Stimulated activated CD8-positive, alpha-beta memory T cell treated with anti-CD3 and anti-CD28 coated beads, Interleukin-7, amount 100 ng/mL, for 48 hours (primary cell): ENCODE measurements around the gene TRIM37.
"Not testable (repeated sequence)": the region's sequence is repeated elsewhere in the genome, so short reads cannot be mapped to it uniquely, and the experiment has no call there.

Experiments used
- DNase-seq, 2 donors: peaks; one replicate each; pipeline ENCODE4 v3.0.0-alpha.2; 2020; ENCODE audit warnings: low read depth in 1 of 2; ENCODE audit errors: extremely low read depth in 1 of 2

Gene TRIM37

GRCh38 chr17:59106463-59107305 lies at the start of gene TRIM37:
TRIM37 (minus strand) TSS chr17:59106880; CDS start chr17:59106461, 419 bp downstream.
- DNase-seq: peak; percentile 98 to 99

- DNase-seq: peak; percentile 76 to 91
Measured at GRCh38 chr17:59155439-59156177, 48.9 kb upstream of the TRIM37 start, which contains the start of gene PRR11. PRR11 (plus strand) TSS chr17:59155746; CDS start chr17:59169753, 14,007 bp downstream.

- peak; percentile 93 to 97 for DNase-seq
Measured at GRCh38 chr17:59154721-59155438, 48.2 kb upstream of the TRIM37 start, which contains the start of gene SKA2. SKA2 (minus strand) TSS chr17:59155186; CDS start chr17:59155163, 23 bp downstream.

DNA sequence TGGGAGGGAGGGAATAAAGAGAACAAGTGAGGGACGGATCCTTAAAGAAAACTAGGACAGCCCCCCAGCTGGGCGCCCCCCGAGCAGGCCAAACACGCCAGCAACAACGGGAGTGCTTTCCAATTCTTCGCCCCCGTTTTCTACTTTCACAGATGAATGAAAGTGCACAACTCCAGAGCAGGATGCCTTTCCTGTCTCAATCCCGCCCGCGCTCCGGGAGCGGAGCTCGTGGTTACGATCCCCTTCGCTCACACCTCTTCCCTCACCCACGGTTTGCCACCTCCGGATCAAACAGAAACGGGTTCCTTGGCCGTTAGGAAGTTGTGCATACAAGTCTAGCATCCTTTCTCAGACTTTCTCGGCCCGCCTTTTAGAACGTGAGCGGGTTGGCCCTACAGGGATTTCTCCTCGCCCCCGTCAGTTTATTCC lies 47.6 kb upstream of the TRIM37 start:
- DNase-seq: peak; percentile 20 to 32

GRCh38 chr17:59152925-59153324 lies 46.2 kb upstream of the TRIM37 start:
- DNase-seq: no peak

- DNase-seq: no peak
Measured at GRCh38 chr17:59151591-59151990, 44.9 kb upstream of the TRIM37 start.

- DNase-seq: no peak
Measured at GRCh38 chr17:59151006-59151405, 44.3 kb upstream of the TRIM37 start.

- DNase-seq: no peak
Measured at GRCh38 chr17:59149841-59150511, 43.3 kb upstream of the TRIM37 start.

GRCh38 chr17:59149051-59149450 lies 42.4 kb upstream of the TRIM37 start:
- no peak for DNase-seq

- DNase-seq: no peak
Measured at GRCh38 chr17:59145571-59146096, 39.0 kb upstream of the TRIM37 start.

GRCh38 chr17:59141860-59142259 lies 35.2 kb upstream of the TRIM37 start:
- no peak for DNase-seq

DNA sequence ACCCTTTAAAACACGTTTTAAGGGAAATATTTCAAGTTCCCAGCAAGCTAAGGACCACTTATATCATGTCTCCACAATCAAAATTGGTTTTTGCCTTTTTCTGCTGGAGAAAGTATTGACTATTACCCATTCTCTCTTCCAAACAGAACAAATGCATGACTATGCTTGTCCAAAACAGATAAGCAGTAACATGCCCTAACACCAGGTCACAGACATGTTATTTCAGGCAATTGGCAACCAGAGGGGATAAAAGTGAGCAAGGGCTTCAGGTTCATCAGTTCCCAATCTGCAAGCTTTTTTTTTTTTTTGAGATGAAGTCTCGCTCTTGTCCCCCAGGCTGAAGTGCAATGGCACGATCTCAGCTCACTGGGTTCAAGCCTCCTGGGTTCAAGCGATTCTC lies 33.3 kb upstream of the TRIM37 start:
- DNase-seq: no peak

GRCh38 chr17:59138339-59138738 lies 31.7 kb upstream of the TRIM37 start:
- not testable (repeated sequence) for DNase-seq

- DNase-seq: no peak
Measured at GRCh38 chr17:59131131-59131530, 24.5 kb upstream of the TRIM37 start.

DNA sequence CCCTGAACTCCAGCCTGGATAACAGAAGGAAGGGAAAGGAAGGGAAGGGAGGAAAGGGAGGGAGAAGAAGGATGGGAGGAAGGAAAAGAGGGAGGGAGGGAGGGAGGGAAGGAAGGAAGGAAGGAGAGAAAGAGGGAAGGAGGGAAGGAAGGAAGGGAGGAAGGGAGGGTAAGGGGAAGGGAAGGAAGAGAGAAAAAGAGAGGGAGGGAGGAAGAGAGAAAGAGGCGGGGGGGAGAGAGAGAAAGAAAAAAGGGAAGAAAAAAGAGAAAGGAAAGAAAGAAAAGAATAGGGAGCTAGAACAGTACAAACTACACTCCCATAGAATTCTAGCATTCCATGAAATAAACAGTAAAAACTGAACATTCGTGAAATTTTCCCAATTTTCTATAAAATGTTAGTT lies 23.1 kb upstream of the TRIM37 start:
- no peak for DNase-seq

DNA sequence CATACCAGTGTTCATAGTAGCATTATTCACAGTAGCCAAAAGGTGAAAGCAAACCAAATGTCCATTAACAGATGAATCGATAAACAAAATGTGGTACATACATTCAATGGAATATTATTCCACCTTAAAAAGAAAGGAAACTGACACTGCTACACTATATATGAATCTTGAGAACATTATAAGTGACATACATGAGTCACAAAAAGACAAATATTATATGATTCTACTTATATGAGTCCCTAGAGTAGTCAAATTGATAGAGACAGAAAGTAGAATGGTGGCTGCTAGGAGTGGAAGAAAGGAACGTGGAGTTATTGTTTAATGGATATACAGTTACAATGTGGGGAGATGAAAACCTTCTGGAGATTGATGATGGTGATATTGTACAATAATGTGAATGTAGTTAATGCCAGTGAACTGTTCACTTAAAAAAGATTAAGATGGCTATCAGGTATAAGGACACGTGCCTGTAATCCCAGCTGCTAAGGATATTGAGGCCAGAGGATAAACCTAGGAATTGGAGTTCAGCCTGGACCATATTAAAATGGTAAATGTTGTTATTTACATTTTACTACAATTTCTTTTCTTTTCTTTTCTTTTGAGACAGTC lies 20.2 kb upstream of the TRIM37 start:
- DNase-seq: no peak

DNA sequence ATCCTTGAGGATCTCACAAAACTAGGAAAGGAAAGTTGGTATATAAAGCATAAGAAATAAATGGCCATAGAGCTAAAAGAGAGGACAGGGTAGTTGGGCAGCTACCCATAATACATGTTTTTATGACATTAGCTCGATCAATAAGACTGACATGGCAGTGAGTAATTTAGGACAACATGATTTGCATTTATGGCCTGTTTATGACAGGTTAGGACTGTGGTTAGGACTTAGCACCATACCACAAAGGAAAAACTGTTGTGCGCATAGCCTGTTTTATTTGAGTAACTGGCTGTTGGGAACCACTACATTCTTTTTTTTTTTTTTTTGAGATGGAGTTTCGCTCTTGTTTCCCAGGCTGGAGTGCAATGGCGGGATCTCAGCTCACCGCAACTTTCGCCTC lies 18.0 kb upstream of the TRIM37 start:
- DNase-seq: no peak

GRCh38 chr17:59121901-59122480 lies 15.3 kb upstream of the TRIM37 start:
- no peak for DNase-seq

- no peak for DNase-seq
Measured at GRCh38 chr17:59115474-59115873, 8.8 kb upstream of the TRIM37 start.

GRCh38 chr17:59111539-59111938 lies 4.9 kb upstream of the TRIM37 start:
- no peak for DNase-seq
